Coronary artery (tissue), 2 donors: ENCODE data around the gene ELOVL5.
"Not testable (repeated sequence)": the region's sequence is repeated elsewhere in the genome, so short reads cannot be mapped to it uniquely, and the experiment has no call there.

ENCODE experiments used
- DNase-seq: peaks from one replicate; pipeline ENCODE4 v3.0.0-alpha.2; 2017; ENCODE audit warnings: low spot score
- H3K27ac ChIP-seq, 2 donors: fragments of 200-600 bp; sonication (generic); one replicate each; pipeline ENCODE4 v1.5.1; 2016 to 2019
- H3K4me3 ChIP-seq: fragments of 200-600 bp; sonication (generic); 2 replicates; pipeline ENCODE4 v1.5.1; 2016; ENCODE audit warnings: mild to moderate bottlenecking, moderate library complexity
- TF ChIP-seq, protein P1 (sequence below): fragments of 200-600 bp; sonication (generic); IDR thresholded peaks from one replicate; pipeline ENCODE4 v1.5.1; 2019; ENCODE audit warnings: antibody characterized with exemption

The ELOVL5 gene

DNA sequence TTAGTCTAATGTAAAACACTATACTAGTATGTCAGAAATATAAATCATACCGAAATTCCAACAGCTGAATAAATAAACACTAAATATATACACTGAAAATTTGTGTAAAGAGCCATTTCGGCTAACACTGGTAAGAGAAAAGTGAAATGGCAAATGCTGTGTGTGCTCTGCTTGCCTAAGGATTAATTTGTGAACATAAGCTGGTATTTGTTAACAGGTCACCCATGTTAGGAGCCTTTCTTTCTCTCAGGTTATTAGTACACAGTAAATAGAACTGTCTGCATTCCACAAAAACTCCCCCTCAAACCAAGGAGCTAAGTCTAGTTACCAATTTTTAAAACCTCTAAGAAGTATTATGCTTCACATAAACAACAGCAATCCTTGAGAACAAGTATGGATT, 27.0 kb downstream of the ELOVL5 start:
- Histone ChIP-seq H3K4me3 (no peak overlapping the region), H3K27ac (peak overlapping the region; percentile 36 to 47)
- no peak for DNase-seq
- TF ChIP-seq, protein P1, sequence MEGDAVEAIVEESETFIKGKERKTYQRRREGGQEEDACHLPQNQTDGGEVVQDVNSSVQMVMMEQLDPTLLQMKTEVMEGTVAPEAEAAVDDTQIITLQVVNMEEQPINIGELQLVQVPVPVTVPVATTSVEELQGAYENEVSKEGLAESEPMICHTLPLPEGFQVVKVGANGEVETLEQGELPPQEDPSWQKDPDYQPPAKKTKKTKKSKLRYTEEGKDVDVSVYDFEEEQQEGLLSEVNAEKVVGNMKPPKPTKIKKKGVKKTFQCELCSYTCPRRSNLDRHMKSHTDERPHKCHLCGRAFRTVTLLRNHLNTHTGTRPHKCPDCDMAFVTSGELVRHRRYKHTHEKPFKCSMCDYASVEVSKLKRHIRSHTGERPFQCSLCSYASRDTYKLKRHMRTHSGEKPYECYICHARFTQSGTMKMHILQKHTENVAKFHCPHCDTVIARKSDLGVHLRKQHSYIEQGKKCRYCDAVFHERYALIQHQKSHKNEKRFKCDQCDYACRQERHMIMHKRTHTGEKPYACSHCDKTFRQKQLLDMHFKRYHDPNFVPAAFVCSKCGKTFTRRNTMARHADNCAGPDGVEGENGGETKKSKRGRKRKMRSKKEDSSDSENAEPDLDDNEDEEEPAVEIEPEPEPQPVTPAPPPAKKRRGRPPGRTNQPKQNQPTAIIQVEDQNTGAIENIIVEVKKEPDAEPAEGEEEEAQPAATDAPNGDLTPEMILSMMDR: no peak

DNA sequence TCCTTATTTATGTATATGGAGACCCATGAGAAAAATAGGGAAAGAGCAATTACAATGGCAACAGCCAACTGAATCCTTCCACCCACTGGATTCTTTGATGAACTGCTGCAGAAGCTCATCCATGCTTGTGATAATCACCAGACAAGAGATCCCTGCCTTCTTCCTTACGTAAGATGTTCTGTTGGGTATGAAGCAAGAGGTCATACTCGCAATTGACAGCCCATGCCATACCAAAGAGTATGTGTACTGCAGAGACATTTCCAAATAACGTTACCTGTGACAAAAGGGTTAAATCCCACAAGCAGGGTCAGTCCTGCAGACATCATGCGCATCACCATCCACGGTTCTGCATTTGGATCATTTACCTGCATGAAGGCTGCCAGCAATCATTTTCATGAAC, 27.8 kb downstream of the ELOVL5 start:
- no peak overlapping the region for H3K4me3 ChIP-seq
- DNase-seq: no peak
- H3K27ac ChIP-seq: no peak overlapping the region
- TF ChIP-seq, protein P1: no peak

DNA sequence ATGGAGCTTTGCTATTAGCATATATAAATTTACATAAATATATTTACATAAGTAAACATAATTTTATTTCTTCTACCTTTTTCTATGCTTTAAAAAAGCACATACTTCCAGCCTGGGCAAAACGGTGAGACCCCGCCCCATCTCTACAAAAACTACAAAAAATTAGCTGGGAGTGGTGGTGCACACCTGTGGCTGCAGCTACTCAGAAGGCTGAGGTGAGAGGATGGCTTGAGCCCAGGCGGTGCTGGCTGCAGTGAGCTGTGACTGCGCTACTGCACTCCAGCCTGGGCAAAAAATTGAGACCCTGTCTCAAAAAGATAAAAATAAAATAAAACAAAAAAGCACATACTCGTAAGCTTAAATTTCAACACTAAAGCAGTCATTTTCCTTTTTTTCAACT, 30.3 kb downstream of the ELOVL5 start:
- Histone ChIP-seq H3K27ac (no peak overlapping the region), H3K4me3 (no peak overlapping the region)
- DNase-seq: no peak
- TF ChIP-seq, protein P1: no peak

DNA sequence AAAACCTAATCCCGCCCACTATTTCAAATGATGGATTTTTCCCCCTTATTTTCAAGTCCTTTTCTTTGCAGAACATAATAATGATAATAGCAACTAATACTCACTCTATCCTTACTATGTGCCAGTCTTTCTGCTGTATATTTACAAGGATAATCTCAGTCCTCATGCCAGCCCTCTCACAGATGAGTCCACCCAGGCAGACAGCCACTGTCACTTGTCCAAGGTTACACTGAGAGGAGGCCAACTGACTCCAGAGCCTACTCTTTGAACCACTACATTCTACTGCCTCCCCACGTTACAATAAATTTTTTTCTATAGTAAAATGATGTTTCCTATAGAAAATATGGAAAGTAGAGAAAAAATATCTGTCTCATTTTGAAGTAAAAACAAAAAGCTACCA, 30.9 kb downstream of the ELOVL5 start:
- no peak overlapping the region for H3K27ac ChIP-seq
- no peak for DNase-seq
- H3K4me3 ChIP-seq: no peak overlapping the region
- TF ChIP-seq, protein P1: no peak

DNA sequence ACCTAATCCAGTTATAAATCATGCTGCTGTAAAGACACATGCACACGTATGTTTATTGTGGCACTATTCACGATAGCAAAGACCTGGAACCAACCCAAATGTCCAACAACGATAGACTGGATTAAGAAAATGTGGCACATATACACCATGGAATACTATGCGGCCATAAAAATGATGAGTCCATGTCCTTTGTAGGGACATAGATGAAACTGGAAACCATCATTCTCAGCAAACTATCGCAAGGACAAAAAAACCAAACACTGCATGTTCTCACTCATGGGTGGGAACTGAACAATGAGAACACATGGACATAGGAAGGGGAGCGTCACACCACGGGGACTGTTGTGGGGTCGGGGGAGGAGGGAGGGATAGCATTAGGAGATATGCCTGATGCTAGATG, 31.5 kb downstream of the ELOVL5 start:
- not testable (repeated sequence) for H3K4me3 ChIP-seq, DNase-seq, H3K27ac ChIP-seq

DNA sequence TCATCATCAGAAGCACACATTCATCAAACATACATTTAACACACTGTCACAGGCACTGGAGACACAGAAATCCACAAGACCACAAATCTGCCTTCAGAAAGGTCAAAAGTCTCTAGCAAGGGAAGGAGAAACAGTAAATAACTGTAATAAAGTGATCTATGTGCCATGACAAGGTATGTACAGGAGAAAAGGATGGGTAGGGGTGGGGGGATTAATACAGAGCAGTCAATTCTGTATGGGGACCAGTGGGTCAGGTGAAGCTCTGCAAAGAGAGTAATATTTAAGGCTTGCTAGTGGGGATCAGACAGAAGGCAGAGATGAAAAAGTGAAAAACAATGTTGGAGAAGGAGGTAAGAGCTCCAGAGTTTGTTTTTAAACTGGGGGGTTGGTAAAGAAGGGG, 32.6 kb downstream of the ELOVL5 start:
- TF ChIP-seq, protein P1: no peak
- H3K27ac ChIP-seq: no peak overlapping the region
- DNase-seq: no peak
- H3K4me3 ChIP-seq: no peak overlapping the region

DNA sequence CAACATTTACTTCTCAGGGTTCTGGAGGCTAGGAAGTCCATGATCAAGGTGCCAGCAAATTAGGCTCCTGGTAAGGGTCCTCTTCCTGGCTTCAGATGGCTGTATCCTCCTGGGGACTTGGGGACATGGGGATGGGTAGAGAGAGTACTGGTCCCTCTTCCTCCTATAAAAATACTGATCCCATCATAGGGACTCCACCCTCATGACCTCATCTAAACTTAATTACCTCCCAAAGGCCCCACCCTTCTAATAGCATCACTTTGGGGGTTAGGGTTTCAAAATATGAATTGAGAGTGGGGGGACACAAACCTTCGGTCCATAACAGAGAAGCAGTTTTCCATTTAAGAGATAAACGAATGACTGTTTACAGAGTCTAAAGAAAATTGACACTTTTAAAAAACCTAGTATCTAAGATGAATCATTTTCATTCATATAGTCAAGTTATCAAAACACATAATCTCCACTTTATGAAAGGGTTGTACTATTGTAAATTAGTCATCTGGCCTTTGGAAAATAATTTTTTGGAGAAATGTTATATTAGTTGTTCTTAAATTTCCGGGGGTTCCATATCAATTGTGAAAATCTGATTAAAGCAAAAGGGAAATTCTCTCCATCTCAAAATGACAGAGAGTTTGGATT, 33.5 kb downstream of the ELOVL5 start:
- Histone ChIP-seq H3K27ac (no peak overlapping the region), H3K4me3 (no peak overlapping the region)
- DNase-seq: no peak
- TF ChIP-seq, protein P1: no peak
